Stimulated activated CD8-positive, alpha-beta memory T cell treated with anti-CD3 and anti-CD28 coated beads, Interleukin-4, amount 100 ng/mL, for 4 hours (primary cell): ENCODE results near the gene UROS.

ENCODE experiments used
- DNase-seq, 2 donors: peaks; one replicate each; pipeline ENCODE4 v3.0.0-alpha.2; 2020; ENCODE audit warnings: low read depth in 2 of 2, low spot score in 1 of 2

Gene UROS

GRCh38 chr10:125768219-125768855 lies 54.7 kb downstream of the UROS start:
- DNase-seq, result no peak

- DNase-seq, result no peak
These were observed 56.5 kb downstream of the UROS start for GRCh38 chr10:125766511-125766910.

- DNase-seq, result no peak
These were observed 57.2 kb downstream of the UROS start for GRCh38 chr10:125765835-125766234.

GRCh38 chr10:125762692-125763648 lies 60.1 kb downstream of the UROS start:
- no peak for DNase-seq

- DNase-seq, result no peak
These were observed 61.1 kb downstream of the UROS start for GRCh38 chr10:125761961-125762360.

GRCh38 chr10:125757742-125758141 lies 65.3 kb downstream of the UROS start:
- DNase-seq, result no peak

- DNase-seq, result no peak
These were observed 66.1 kb downstream of the UROS start for GRCh38 chr10:125756853-125757487.

GRCh38 chr10:125756196-125756595 lies 66.9 kb downstream of the UROS start:
- no peak for DNase-seq

GRCh38 chr10:125747417-125747816 lies 75.6 kb downstream of the UROS start:
- DNase-seq, result no peak

GRCh38 chr10:125744909-125745308 lies 78.1 kb downstream of the UROS start:
- no peak for DNase-seq

GRCh38 chr10:125742465-125742864 lies 80.6 kb downstream of the UROS start:
- DNase-seq, result no peak

- DNase-seq, result no peak
These were observed 82.9 kb downstream of the UROS start for GRCh38 chr10:125739994-125740679.
